Right ventricle myocardium inferior (tissue), 1 donor: ENCODE results near the gene NUMB. TPM values are rescaled to one million over a fixed set of nuclear protein-coding genes. Genes with fewer than 3 reads are reported as not detected.
"Not testable (repeated sequence)": the region's sequence is repeated elsewhere in the genome, so short reads cannot be mapped to it uniquely, and the experiment has no call there.

Experiments
- ATAC-seq: fragments of 200-7000 bp; cut with Tn5 transposase; one replicate; pipeline ENCODE4 v1.9.1; 2020; ENCODE audit warnings: mild to moderate bottlenecking, moderate library complexity
- DNase-seq: peaks from one replicate; pipeline ENCODE4 v3.0.0; 2021; ENCODE audit errors: missing footprints
- intact Hi-C: fragments of 100-400 bp; cut with DNase I; formaldehyde crosslinking; loops from one replicate; pipeline ENCODE4 v1.11.0; 2022
- total RNA-seq: library from RNA; stranded (reverse); fragmentation: NEBNext Ultra II Directional; extraction: Animal tissue kit (Norgen Biotek cat#: 25700); gene quantifications from one replicate; pipeline ENCODE4 v1.2.1, GENCODE V29; 2021
- donor health status: DM: no; HTN: yes; CAD: no; lungs with severe emphysema.

Gene NUMB
- total RNA-seq, 1 donor from 2014 or later = 39.8 TPM

DNA sequence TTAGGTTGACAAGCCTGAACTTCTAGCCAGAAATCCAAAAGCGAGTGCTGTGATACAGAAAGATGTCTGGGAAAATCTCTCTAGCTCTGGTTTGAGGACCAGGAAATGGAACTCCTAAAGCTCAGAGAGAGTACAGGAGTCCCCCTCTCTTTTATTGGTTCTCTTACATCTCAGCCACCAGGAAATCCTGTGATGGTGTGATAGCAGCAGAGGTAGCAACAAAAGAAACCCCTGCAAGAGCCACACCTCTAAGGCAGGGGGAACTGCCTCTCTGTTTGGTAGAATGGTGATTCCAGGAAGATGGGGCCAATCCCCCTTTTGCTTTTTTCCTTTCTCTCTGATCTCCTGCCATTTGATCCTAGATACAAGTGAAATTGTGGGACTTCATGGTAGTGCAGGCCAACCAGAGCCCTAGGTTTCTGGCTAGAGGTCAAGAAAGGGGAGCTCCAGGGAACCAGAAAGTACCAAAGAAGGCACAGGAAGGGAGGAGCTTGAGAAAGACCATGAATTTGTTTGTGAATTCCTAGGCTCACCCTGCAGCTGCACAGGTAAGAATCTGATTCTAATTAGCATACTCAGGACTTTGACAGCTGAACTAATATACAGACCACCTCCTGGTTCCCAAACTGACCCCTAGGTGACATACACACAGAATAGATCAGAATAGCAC lies 132.6 kb downstream of the NUMB start:
- ATAC-seq (no peak), DNase-seq (no peak)
- intact Hi-C loops = no loop called here

DNA sequence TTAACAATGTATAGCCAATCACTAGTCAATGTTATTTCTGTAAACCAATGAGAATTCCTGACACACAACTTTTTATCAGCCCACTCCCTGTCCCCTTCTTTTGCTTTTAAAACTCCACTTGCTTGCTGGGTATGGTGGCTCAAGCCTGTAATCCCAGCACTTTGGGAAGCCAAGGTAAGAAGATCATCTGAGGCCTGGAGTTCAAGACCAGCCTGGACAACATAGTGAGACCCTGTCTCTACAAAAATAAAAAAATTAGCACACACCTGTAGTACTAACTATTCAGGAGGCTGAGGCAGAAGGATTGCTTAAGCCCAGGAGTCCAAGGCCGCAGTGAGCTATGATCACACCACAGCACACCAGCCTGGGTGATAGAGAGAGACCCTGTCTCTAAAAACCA lies 133.3 kb downstream of the NUMB start:
- no peak for ATAC-seq
- intact Hi-C loops = no loop called here
- no peak for DNase-seq

DNA sequence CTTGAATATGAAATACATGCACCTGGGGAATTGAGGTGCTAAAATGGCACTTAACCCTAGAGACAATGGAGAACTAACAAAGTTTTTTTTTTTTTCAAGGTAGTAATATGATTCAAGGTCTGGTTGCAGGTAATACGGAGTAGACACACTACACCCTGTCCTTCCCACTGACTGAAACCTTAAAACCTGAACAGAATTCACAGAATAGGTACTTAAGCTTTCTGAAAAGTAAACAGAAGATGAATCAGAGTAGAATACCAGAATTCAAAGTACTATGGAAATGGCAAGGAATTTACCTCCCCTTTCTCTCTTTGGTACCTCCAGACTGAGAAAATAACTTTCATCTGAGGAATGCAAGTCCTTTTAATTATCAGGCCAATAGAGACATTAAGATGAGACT lies 133.8 kb downstream of the NUMB start:
- ATAC-seq = no peak
- intact Hi-C loops = no loop called here
- DNase-seq = no peak

DNA sequence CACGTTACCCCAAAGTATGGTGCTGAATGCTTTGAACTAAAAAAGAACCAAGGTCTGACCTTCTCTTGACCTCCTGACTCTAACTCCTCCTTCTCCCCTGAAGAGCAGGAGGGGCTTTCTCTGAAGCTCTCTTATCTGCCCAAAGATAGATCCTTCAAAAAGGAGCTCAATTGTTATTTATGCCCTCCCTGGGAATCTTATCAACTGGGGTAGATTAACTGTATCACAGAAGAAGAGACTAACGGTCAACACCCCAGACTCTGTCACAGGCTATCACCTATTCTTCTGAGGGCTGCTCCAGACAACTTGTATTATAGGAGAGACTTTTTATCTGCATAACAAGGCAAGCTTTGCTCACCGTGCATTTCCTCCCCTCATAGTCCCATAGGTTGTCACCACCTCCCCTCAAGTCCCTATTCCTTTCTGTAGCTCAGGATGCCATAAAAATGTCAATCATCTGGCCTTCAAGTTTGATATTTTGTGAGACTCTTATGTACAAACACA lies 134.4 kb downstream of the NUMB start:
- ATAC-seq = no peak
- intact Hi-C loops = no loop called here
- DNase-seq = no peak

DNA sequence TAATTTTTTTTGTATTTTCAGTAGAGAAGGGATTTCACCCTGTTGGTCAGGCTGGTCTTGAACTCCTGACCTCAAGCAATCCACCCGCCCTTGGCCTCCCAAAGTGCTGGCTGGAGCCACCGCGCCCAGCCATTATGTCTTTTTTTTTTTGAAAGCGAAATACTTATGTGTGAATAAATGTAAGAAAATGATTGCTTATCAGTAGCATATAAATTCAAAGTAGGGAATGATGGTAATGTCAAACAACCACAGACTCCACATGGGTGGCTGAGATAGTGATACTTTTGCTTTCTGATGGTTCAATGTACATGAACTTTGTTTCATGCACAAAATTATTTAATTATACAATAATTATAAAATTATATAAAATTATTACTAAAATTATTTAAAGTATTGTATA lies 145.2 kb downstream of the NUMB start:
- ATAC-seq (no peak), DNase-seq (no peak)
- intact Hi-C loops = no loop called here

DNA sequence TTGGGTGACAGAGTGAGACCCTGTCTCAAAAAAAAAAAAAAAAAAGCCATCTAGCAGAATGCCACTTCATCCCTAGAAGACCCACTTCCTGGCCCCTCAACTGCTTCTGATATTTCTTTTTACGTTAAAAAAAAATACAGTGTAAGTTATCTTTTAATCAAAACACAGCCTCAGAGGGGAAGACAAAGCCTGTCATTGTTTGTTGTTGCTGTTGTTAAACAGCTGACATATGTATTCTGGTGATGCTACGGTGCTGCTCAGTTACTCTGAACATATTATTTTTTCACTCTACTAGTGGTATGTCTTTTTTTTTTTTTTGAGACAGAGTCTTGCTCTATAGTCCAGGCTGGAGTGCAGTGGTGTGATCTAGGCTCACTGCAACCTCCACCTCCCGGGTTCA lies 145.7 kb downstream of the NUMB start:
- intact Hi-C loops = no loop called here
- ATAC-seq (no peak), DNase-seq (no peak)

DNA sequence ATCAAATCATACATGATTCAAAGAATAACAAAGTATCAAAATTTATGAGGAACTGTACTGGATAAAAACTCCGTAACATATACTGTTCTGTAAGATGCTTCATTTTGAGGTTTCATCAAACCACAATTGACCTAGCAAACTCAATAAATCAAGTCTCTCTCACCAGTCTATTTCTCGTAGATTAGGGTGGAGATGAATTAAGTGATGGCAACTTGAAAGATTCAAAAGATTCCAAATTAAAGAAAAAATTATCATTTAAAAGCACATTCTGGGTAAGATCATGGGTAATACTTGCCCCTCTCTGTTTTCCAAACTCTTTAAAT lies 146.7 kb downstream of the NUMB start:
- intact Hi-C loops = no loop called here
- DNase-seq (no peak), ATAC-seq (no peak)

DNA sequence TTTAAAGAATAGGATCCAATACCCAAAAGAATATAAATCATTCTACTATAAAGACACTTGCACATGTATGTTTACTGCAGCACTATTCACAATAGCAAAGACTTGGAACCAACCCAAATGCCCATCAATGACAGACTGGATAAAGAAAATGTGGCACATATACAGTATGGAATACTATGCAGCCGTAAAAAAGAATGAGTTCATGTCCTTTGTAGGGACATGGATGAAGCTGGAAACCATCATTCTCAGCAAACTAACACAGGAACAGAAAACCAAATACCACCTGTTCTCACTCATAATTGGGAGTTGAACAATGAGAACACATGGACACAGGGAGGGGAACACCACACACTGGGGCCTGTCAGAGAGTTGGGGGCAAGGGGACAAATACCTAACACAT lies 149.1 kb downstream of the NUMB start:
- intact Hi-C loops, ATAC-seq, DNase-seq: not testable (repeated sequence)

DNA sequence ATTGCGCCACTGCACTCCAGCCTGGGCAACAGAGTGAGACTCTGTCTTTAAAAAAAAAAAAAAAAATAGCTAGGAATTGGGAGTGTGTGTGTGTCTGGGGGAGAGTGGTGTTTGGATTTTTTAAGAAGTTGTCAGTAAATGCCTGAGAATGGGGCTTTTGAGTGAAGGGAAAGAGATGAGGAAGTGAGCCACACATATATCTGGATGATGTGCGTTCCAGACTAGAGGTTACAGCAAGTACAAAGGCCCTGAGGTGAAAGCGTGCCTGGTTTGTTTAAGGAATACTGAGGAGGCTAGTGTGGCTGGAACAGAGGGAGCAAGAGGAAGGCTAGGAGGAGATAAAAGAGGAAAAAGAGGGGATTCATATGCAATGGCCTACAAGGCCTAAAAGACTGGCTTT lies 151.1 kb downstream of the NUMB start:
- DNase-seq (no peak), ATAC-seq (no peak)
- intact Hi-C loops = no loop called here

DNA sequence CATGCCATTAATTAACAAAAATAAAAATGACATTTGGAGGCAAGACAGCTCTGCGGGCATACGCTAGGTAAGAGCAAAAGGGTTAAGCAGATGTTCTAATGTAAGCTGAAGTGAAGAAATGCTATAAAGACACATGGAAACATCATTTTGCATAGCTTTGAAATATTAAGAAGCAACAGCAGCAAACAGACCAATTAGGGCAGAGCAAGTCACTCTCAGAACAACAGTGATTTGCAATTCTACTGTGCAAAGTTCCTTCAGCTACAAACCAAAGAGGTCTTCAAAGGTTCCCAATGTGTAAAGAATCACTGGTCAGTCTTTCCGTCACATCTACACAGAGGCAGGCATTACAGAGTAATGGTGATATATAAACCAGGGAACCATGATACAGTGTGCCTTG lies 152.8 kb downstream of the NUMB start:
- ATAC-seq (no peak), DNase-seq (no peak)
- intact Hi-C loops = no loop called here

DNA sequence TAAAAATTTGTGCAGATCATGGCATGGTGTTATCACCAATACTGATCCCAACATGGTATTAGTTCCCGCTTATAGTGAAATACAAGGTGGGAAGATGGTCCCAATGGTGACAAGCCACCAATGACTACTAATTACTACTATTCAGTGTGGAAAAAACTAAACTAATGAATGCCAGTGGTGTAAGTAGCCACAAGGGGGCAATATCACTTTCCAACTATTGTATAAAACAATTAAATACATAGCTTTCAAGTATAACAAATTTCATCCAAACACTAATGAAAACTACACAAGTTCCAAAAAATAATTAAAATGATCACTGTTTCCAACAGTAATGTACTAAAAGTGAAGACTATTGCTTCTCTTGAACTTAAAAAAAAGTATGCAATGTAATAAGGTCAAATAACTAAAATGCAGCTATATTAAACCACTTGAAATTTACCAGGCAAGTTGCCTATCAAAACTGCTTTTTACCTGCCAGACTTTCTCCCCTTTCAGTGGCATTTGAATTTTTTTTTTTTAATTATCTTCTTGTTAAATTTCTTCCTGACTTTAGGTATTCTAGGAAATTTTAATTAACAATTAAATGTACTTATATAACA lies 163.0 kb downstream of the NUMB start:
- no peak for ATAC-seq
- no peak for DNase-seq
- intact Hi-C loops = loop anchor here (1.0 kb wide), 1 partner anchor 177 kb away; no protein-coding TSS in a partner anchor

DNA sequence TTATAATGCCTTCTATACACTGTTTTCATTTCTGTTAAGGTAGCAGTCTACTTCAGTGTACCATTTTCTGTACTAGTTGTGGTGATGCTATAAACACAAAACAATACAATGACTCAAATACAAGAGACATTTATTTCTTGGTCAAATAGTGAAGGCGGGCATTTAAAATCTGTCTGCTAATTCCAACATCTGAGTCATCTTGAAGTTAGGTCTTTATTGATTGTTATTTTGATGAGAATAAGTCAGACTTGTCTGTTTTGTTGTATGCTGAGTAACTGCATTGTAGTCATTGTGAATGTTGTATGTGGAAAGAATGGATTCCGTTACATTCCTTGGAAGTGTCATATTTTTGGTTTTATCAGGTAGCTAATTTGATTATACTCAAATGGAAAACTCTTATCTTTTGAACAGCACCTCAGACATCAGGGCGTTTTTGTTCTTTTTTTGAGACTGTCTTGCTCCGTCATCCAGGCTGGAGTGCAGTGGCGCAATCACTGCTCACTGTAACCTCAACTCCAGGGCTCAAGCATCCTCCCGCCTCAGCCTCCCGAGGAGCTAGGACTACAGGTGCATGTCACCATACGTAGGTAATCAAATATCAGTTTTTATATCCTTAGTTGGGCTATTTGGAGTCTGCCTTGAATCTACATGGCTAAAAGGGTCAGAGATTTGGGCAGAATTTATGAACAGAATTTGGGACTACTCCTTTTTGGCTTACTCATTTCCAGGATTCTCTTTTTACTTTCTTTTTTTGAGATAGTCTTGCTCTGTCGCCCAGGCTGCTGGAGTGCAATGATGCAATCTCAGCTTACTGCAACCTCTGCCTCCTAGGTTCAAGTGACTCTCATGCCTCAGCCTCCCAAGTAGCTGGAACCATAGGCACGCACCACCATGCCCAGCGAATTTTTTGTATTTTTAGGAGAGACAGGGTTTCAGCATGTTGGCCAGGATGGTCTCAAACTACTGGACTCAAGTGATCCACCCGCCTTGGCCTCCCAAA lies 164.3 kb downstream of the NUMB start:
- DNase-seq (no peak), ATAC-seq (no peak)
- intact Hi-C loops = no loop called here

DNA sequence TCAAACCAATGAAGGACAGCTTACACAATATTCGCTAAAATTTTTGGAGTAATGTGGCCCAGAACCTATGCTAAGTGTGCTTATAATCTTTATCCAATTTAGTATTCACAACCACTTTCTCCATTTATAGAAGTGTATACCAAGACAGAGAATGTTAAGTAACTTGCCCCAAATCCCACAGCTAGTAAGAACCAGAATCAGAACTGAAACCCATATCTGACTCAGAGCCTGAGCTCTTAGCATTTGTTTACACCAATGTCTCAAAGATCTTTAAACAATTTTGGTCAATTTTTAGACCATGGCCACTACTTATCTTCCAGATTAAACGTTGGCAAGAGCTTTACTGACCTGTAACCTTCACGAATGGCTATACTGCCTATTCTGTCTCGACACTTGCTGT lies 168.1 kb downstream of the NUMB start:
- DNase-seq (no peak), ATAC-seq (no peak)
- intact Hi-C loops = no loop called here

DNA sequence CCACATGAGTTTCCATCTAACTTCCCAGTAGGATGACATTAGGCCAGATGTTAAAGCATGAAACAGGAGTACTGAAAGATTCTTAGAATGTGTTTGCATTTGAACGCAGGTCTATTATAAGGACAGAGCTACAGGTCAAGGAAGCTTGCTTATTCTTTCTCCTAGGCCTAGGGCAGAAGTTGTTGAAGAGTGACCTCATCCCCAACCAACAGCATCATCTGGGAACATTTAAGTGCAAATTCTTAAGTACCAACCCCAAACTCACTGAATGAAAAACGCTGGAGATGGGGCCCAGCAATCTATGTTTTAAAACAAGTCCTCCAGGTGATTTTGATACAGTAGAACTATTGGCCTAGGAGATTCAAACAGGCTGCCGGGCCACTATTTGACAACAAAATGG lies 168.6 kb downstream of the NUMB start:
- intact Hi-C loops = no loop called here
- ATAC-seq = no peak
- DNase-seq = no peak

DNA sequence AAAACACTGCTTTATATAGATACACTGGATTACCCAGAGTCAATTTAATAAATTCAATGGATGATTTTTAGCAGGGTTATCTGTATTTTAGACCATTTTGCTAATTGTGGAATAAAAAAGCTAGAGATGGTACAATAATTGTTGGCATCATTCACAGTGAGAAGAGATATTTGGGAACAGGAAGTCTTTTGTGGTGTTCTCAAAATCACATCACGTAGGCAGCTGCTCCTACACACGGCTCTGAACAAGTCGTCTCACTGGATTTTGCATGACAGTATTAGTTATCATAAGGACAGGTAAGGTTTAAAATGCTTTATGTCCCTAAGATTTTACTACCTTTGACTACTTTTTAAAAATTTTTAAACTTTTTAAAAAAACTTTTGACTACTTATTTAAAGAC lies 169.0 kb downstream of the NUMB start:
- DNase-seq (no peak), ATAC-seq (no peak)
- intact Hi-C loops = no loop called here

DNA sequence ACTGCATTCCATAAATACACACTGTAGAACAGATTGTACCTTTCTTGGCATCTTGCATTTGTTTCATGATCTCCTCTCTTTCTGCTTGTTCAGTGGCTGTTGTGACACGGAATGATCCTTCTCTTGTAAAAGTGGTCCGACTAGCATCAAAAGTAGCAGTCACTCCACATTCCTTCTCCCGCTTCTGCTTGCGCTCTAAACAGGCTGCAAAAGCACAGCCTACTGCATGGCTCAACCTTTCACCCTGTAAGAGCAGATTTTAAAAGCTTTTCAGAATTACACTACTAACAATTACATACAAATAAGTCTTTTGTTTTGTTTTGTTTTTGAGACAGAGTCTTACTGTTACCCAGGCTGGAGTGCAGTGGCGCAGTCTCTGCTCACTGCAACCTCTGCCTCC lies 171.3 kb downstream of the NUMB start:
- intact Hi-C loops = no loop called here
- ATAC-seq (no peak), DNase-seq (no peak)

DNA sequence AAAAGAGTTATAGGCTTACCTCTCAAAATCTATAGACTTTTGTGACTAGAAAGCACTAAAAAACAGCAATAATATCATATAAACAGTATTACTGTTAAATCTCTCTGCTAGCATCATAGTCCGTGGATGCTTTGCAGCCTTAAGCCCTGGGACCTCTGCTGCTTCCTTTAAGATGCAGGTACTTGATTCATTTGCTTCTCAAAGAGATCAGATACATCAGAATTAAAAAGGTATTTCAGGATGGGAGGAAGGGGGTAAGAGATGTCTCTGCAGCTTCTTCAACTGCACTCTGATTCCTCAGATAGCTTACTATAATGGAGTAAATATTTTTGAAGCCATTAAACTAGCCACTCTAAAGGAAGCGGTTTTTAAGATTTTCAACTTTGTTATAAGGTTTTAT lies 171.7 kb downstream of the NUMB start:
- DNase-seq (no peak), ATAC-seq (no peak)
- intact Hi-C loops = no loop called here

DNA sequence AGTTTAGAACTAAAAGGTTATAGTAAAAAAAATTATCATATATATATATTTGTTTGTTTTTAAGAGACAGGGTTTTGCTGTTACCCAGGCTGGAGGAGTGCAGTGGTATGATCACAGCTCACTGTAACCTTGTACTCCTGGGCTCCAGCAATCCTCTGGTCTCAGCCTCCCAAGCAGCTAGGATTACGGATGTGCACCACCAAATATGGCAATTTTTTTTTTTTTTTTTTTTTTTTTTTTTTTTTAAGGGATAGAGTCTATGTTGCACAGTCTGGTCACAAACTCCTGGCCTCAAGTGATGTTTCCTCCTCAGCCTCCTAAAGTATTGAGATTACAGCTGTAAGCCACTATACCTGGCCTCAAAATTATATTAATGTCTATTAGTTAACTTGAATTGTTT lies 172.4 kb downstream of the NUMB start:
- intact Hi-C loops = no loop called here
- ATAC-seq (no peak), DNase-seq (no peak)

DNA sequence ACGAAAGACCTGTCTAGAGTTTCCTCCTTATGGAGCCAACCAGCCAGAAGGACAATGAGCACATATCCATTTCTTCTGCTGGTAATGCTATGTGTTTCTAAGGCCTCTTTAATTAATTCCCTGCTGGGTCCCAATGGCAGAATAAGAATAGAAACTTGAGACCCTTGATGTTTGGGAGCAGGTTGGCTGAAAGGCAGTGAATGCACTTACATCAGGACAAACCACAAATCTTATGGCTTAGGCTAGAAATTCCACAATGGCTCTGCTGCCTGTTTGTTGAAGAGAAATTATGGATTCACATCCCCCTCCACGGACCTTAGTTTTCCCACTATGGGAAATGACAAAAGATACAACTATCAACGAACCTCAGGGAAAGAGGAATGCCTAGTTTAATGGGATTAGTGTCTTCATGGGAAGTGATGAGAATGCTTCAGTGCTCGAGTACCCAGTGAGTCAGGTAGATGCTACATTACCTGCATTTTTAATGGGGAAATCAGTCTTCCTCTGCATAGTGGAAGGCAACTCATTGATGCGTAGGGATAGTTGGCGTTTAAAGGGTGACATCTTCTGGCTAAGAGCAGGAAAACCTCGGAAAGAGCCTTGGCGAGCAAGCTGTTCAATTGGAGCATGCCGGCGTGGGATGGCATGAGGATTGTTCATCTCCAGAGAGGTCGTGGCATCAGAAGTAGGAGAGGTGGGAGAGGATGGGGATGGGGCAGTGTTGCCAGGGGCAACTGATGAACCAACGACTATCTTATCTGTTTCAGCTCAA lies 174.6 kb downstream of the NUMB start:
- ATAC-seq = no peak
- DNase-seq = no peak
- intact Hi-C loops = no loop called here
